Stimulated activated naive CD8-positive, alpha-beta T cell treated with anti-CD3 and anti-CD28 coated beads, Interleukin-15, Interleukin-2, amounts not matched to agents 100 ng/mL and 50 ng/mL, for 24 hours (primary cell): ENCODE results near the gene SAMD11.

Experiments used
- H3K27ac Mint-ChIP-seq: one replicate; pipeline ENCODE4 v1.8.0; 2021; ENCODE audit warnings: mild to moderate bottlenecking, mixed read lengths
- H3K27me3 Mint-ChIP-seq: one replicate; pipeline ENCODE4 v1.8.0; 2021; ENCODE audit warnings: mixed read lengths
- H3K36me3 Mint-ChIP-seq: one replicate; pipeline ENCODE4 v1.8.0; 2021; ENCODE audit warnings: low read depth, mixed read lengths
- H3K4me1 Mint-ChIP-seq: one replicate; pipeline ENCODE4 v1.8.0; 2021; ENCODE audit warnings: low read depth, mixed read lengths
- H3K4me3 Mint-ChIP-seq: one replicate; pipeline ENCODE4 v1.8.0; 2021; ENCODE audit warnings: mild to moderate bottlenecking, mixed read lengths
- H3K9me3 Mint-ChIP-seq: one replicate; pipeline ENCODE4 v1.8.0; 2021; ENCODE audit warnings: mixed read lengths

SAMD11 gene

DNA sequence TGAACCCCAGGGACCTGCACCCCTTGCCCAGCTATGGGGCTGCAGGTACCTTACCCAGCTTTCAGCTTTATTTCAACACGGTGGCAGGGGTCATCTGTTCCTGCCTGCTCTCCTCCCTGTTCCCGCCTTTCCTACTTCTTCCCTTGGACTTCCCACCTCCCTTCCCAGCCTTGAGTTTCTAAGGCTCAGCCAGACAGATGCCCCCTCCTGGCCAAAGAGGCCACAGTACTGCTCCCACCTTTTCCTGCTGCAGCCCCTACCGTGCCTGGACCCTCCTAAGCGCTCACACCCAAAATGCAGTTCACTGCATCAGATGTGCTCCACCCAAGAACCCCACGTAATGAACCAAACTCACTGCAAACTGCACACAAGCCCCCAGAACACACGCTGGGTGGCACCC lies 27.6 kb downstream of the SAMD11 start:
- no peak overlapping the region for H3K27ac Mint-ChIP-seq
- H3K9me3 Mint-ChIP-seq = no peaks in the 10 kb centered on the region
- no peaks in the 10 kb centered on the region for H3K27me3 Mint-ChIP-seq
- H3K4me1 Mint-ChIP-seq = no peaks in the 10 kb centered on the region
- peaks cover 57% of the 10 kb centered on the region for H3K36me3 Mint-ChIP-seq
- H3K4me3 Mint-ChIP-seq = no peak overlapping the region

DNA sequence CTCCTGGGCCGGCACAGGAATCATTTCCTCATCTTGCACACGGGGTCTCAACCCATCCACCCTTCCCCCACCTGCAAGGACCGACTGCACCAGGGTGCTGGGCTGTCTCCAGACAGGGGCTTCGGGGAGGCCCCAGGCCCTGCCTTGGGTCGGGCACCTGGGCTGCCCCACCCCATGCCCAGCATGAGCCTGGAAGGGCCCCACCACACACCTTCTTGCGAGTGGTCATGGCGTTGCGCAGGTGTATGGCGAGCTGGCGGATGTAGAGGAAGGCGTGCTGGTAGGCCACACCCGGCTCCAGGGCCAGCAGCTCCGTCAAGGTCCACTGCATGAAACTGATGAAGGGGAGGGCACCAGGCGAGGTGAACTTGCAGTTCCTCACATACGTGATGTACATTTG lies 28.5 kb downstream of the SAMD11 start:
- no peaks in the 10 kb centered on the region for H3K27me3 Mint-ChIP-seq
- peaks cover 57% of the 10 kb centered on the region for H3K36me3 Mint-ChIP-seq
- no peak overlapping the region for H3K4me3 Mint-ChIP-seq
- no peaks in the 10 kb centered on the region for H3K9me3 Mint-ChIP-seq
- peaks cover 7% of the 10 kb centered on the region for H3K4me1 Mint-ChIP-seq
- H3K27ac Mint-ChIP-seq = no peak overlapping the region

DNA sequence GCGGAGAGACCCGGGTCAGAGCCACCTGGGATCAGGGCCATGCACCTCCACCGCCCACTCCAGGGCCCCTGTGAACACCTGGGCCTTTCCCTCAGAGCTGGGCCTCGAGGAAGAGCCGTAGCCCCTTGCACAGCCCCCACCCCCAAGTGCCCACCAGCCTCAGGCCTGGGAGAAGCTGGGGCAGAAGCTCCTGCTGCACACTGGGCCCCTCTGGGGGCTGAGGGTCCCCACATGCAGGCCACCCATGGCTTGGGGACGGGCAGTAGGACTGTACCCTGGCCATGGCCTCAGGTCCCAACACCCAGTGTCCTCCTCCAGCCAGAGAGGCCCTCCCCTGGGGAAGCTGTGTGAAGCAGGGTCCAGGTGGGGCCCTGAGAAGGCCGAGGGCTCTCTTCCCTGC lies 28.9 kb downstream of the SAMD11 start:
- Mint-ChIP-seq H3K27ac (no peak overlapping the region), H3K4me1 (peaks cover 11% of the 10 kb centered on the region), H3K9me3 (no peaks in the 10 kb centered on the region), H3K27me3 (no peaks in the 10 kb centered on the region), H3K36me3 (peaks cover 58% of the 10 kb centered on the region), H3K4me3 (no peak overlapping the region)

DNA sequence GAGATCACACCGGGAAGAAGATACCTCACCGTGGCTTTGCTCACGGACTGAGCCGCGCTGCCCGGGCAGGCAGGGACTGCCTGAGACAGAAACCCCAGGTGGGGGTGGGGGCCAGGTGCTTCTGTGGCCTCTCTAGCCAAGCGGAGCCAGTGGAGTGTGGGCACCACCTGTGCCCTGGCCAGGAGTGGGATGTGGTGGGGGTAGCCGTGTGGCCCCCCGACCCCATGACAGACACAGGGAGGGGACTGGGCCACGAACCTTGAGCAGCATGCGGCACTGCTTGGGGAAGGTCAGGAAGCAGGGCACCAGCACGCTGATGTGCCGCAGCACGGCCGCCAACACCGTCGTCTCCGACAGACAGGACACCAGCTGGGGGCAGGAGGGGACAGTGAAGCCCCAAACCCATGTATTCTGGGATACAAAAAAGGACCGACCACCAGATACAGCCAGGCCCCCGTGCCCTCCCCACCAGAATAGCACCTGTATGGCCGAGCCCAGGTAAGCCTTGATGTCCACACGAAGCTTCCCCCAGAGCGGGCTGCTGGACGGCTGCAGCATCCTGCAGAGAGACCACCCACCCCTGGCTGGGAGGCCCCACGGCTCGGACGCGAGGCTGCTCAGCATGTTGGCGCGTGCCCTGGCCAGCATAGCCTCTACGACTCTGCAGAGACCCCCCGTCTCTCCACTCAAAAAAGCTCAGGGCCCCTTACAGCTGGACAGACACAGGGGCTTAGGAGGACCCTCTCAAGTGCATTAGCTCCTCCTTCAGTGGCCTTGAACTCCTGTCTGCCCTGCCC lies 30.0 kb downstream of the SAMD11 start:
- no peak overlapping the region for H3K4me3 Mint-ChIP-seq
- no peaks in the 10 kb centered on the region for H3K9me3 Mint-ChIP-seq
- no peaks in the 10 kb centered on the region for H3K27me3 Mint-ChIP-seq
- H3K36me3 Mint-ChIP-seq = peaks cover 64% of the 10 kb centered on the region
- H3K27ac Mint-ChIP-seq = no peak overlapping the region
- peaks cover 20% of the 10 kb centered on the region for H3K4me1 Mint-ChIP-seq

DNA sequence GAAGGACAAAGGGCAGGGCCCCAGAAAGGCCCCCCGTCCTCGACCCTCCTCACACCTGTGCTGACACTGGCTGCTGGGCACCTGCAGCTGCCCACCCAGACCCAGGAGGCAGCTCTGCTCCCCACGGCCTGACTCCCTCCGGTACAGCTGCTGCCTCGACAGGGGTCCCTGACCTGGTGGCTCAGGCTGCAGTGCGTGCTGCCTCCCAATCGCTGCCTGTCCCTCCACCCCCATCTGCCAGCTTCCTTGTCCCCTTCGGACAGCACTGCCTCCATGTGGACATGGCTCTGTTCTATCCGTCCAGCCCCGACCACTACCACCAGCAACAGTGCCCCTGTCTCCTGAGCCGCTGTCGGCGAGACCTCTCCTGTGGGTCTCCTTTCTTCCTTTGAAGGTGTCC lies 31.2 kb downstream of the SAMD11 start:
- Mint-ChIP-seq H3K9me3 (no peaks in the 10 kb centered on the region), H3K36me3 (peaks cover 52% of the 10 kb centered on the region), H3K4me1 (peaks cover 20% of the 10 kb centered on the region), H3K27me3 (no peaks in the 10 kb centered on the region), H3K27ac (no peak overlapping the region), H3K4me3 (no peak overlapping the region)

DNA sequence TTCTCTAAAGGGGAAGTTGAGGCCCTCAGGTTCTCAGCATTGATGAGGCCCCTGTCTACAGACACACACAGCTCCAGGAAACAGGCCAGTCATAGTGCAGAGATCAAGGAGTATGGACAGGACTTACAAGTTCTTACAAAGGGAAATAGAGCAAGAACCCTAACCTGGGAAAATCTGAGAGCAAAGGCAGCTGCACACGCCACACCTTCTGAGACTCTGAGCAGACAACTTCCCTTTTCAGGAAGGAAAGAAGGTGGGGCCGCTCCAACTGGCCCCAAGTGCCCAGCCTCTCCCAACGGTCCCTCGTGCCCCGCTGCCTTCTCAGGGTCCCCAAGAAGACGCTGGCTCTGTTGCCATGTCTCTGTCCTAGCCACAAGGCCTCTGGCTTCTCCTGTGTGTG lies 31.8 kb downstream of the SAMD11 start:
- Mint-ChIP-seq H3K36me3 (peaks cover 46% of the 10 kb centered on the region), H3K9me3 (no peaks in the 10 kb centered on the region), H3K27ac (no peak overlapping the region), H3K4me3 (no peak overlapping the region), H3K27me3 (no peaks in the 10 kb centered on the region), H3K4me1 (peaks cover 20% of the 10 kb centered on the region)

DNA sequence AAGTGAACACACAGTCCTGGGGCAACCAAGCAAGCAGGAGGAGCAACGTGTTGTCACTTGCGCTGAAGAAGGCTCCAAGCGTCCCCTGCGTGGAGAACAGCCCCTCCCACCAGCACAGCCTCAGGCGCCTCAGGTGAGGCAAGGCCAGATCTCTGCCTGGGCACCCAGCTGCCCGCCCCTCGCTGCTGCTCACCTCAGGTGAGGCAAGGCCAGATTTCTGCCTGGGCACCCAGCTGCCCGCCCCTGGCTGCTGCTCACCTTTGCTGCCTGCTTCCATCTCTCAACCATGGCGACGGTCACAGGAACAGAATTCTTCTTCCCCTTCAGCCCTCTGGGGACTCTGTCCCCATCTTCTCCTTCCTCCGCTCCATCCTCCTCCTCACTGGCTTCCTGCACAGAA lies 32.9 kb downstream of the SAMD11 start:
- Mint-ChIP-seq H3K27ac (no peak overlapping the region), H3K36me3 (peaks cover 37% of the 10 kb centered on the region), H3K27me3 (no peaks in the 10 kb centered on the region), H3K4me3 (no peak overlapping the region), H3K4me1 (peaks cover 24% of the 10 kb centered on the region), H3K9me3 (no peaks in the 10 kb centered on the region)

DNA sequence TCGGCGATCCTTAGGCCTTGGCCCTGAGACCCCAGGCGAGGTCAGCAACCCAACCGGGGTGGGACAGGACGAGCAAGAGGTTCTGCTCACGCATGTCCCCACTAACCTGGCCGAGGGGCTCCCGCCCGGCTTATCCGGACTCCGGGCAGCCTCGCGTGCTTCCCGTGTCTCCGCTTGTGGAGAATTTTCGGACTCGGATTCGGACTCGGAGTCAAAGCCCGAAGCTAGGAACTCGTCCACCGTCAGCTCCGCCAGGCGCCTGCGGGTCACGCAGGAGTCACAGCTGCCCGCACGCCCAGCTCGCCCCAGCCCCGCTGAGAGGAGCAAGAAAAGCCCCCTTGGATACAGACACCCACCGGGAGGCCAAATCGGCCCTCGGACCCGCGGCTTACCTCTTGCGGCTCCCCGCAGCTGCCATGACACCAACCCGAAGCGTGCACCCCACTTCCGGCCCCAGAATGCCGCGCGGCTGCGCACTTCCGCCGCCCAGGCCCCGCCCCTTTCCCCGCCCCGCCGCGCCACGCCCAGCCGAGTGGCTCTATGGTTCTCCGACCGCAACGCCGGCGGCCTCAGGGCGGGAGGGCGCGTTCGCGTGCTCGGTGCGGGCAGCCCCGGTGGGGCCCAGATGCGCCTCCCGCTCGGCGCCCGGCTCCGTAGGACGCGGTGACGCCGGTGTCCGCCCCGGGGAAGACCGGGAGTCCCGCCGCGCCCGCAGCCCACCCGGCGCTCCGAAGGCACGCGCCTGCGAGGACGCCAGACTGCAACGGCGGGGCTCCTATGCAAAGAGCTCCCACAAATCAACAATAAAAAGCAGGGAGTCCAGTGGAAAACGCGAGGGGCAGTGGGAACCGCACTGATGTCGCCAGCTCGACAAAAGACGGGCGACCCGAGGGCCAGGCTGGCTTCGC lies 35.4 kb downstream of the SAMD11 start, which contains the start of gene NOC2L:
NOC2L (minus strand) TSS at position 434 of the 908 bp plus-strand sequence; CDS start at position 418, 16 bp downstream.
- Mint-ChIP-seq H3K27ac (peak within 1 kb of the TSS; percentile 83), H3K4me3 (peak within 1 kb of the TSS; percentile 96), H3K36me3 (peaks cover 29% of the 10 kb centered on the region), H3K9me3 (no peaks in the 10 kb centered on the region), H3K4me1 (peaks cover 24% of the 10 kb centered on the region), H3K27me3 (no peaks in the 10 kb centered on the region)

DNA sequence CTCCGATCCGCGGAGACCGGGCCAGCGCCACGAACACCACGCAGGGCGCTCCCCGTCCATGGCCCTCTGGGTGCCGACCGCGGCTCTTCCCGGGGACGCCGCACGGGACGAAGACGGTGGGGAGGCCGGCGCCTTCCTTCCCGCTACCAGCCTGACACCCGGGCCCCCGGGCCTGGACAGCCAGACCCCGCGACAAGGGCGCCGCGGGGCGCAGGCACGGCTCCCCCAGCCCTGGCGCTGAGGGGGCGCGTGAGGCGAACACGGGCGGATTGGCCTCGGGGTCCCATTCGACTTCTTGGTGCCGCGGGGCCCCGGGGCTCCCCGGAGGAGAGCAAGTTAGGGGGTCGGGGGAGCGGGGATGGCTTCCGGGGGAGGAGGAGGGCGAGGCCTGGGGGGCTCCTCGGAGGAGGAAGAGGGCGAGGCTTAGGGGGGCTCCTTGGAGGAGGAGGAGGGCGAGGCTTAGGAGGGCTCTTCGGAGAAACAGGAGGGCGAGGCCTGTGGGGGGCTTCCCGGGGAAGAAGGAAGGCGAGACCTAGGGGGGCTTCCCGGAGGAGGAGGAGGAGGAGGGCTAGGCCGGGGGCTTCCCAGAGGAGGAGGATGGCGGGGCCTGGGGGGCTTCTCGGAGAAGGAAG lies 36.1 kb downstream of the SAMD11 start:
- H3K36me3 Mint-ChIP-seq = peaks cover 21% of the 10 kb centered on the region
- H3K4me3 Mint-ChIP-seq = peak overlapping the region; percentile 96
- no peaks in the 10 kb centered on the region for H3K9me3 Mint-ChIP-seq
- H3K4me1 Mint-ChIP-seq = peaks cover 24% of the 10 kb centered on the region
- H3K27ac Mint-ChIP-seq = no peak overlapping the region
- H3K27me3 Mint-ChIP-seq = no peaks in the 10 kb centered on the region

DNA sequence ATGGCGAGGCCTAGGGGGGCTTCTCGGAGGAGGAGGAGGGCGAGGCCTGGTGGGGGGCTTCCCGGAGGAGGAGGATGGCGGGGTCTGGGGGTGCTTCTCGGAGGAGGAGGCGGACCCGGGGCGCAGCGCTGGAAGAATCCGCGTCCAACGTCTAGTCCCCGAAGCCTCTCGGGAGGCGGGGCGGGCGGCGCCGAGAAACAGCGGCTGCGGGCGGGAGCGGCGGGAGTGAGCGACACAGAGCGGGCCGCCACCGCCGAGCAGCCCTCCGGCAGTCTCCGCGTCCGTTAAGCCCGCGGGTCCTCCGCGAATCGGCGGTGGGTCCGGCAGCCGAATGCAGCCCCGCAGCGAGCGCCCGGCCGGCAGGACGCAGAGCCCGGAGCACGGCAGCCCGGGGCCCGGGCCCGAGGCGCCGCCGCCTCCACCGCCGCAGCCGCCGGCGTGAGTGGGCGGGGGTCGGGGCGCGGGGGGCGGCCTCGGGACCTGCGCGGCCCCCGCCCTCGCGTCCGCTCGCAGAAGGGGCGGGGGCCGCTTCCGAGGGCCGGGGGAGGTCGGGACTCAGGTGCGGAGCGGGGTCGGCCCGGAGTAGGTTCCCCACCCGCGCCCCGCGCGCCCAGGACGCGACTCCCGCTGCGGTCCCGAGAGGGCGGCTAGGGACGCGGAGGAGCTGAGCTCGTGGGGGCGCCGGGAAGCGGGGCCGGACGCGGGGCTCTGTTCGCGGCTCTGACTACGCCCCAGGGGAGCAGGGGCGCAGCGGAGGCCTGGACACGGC lies 36.8 kb downstream of the SAMD11 start, which contains the start of gene KLHL17:
KLHL17 (plus strand) TSS at position 222 of the 769 bp plus-strand sequence; CDS start at position 332, 110 bp downstream.
- H3K9me3 Mint-ChIP-seq = no peaks in the 10 kb centered on the region
- H3K4me1 Mint-ChIP-seq = peaks cover 26% of the 10 kb centered on the region
- peak within 1 kb of the TSS; percentile 68 for H3K27ac Mint-ChIP-seq
- H3K36me3 Mint-ChIP-seq = peaks cover 18% of the 10 kb centered on the region
- H3K27me3 Mint-ChIP-seq = no peaks in the 10 kb centered on the region
- H3K4me3 Mint-ChIP-seq = peak within 1 kb of the TSS; percentile 96

DNA sequence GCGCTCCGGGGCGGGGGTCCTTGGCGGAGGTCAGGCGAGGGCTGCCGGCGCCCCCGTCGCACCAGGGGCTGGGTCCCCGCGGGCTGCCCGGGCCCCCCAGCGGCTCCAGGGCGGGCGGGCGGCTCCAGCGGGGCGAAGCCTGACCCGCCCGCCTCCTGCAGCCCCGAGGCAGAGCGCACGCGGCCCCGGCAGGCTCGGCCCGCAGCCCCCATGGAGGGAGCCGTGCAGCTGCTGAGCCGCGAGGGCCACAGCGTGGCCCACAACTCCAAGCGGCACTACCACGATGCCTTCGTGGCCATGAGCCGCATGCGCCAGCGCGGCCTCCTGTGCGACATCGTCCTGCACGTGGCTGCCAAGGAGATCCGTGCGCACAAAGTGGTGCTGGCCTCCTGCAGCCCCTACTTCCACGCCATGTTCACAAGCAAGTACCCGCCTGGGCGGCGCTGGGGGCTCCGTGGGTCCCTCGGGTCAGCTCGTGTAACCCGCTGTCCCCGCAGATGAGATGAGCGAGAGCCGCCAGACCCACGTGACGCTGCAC lies 37.5 kb downstream of the SAMD11 start:
- Mint-ChIP-seq H3K27me3 (no peaks in the 10 kb centered on the region), H3K36me3 (peaks cover 18% of the 10 kb centered on the region), H3K4me3 (peak overlapping the region; percentile 70), H3K9me3 (no peaks in the 10 kb centered on the region), H3K27ac (no peak overlapping the region), H3K4me1 (peaks cover 31% of the 10 kb centered on the region)

DNA sequence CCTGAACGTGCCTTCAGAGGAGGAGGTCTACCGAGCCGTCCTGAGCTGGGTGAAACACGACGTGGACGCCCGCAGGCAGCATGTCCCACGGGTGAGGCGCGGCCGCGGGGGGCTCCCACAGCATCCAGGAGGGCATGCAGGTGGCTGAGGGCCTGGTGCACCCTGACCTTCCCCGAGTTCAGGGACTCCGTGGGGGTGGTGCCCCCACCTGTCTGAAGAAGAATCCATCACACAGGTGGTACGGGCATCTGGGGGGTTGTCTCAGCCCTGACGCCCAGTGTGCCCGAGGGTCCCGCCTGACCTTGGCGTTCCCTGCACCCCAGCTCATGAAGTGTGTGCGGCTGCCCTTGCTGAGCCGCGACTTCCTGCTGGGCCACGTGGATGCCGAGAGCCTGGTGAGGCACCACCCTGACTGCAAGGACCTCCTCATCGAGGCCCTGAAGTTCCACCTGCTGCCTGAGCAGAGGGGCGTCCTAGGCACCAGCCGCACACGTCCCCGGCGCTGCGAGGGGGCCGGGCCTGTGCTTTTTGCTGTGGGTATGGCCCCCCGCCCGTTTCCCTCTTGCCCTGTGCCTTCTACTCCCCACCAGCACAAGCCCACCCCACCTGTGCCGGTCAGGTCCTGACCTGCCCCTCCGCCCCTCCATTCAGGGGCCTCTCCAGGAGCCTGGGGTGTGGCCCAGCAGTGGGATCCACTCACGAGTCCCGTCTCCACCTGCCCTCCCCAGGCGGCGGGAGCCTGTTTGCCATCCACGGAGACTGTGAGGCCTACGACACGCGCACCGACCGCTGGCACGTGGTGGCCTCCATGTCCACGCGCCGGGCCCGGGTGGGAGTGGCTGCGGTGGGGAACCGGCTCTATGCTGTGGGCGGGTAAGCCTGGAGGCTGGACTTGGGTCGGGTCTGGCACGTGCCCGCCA lies 38.9 kb downstream of the SAMD11 start:
- Mint-ChIP-seq H3K4me1 (peaks cover 29% of the 10 kb centered on the region), H3K36me3 (peaks cover 10% of the 10 kb centered on the region), H3K27me3 (no peaks in the 10 kb centered on the region), H3K27ac (no peak overlapping the region), H3K9me3 (no peaks in the 10 kb centered on the region), H3K4me3 (no peak overlapping the region)

DNA sequence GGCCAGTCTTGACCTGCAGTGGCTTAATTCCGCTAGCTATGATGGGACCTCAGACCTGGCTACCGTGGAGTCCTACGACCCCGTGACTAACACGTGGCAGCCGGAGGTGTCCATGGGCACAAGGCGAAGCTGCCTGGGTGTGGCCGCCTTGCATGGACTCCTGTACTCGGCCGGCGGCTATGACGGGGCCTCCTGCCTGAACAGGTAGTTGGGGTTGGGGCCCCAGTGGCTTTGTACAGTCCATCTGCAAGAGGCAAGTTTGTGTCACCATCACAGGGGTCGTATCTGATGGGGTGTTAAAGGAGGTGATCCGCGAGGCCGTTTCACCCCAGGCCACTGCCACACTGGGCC lies 39.6 kb downstream of the SAMD11 start:
- Mint-ChIP-seq H3K9me3 (no peaks in the 10 kb centered on the region), H3K4me1 (peaks cover 24% of the 10 kb centered on the region), H3K36me3 (peaks cover 8% of the 10 kb centered on the region), H3K4me3 (no peak overlapping the region), H3K27me3 (peaks cover under 1% of the 10 kb centered on the region), H3K27ac (no peak overlapping the region)
